ENCODE results near the gene SMOC2. TPM values are rescaled to one million over a fixed set of nuclear protein-coding genes. Genes with fewer than 3 reads are reported as not detected.

The SMOC2 gene
- total and polyA plus RNA-seq, 2 of the 13 experiments (the other 11 are each of a cell fraction or from before 2014, with no cell fraction given), result not detected

GRCh38 chr6:168624540-168624939 lies 183.6 kb downstream of the SMOC2 start:
- ChIA-PET POLR2A (no interaction called here), CTCF (ENCODE audit: low intra/inter-chr PET ratio, low total read pairs) (no interaction called here)
- no peaks in the 10 kb centered on the region for H3K4me1 ChIP-seq (ENCODE audit: insufficient read depth, low read length)
- peaks cover 3 to 49% of the 10 kb centered on the region in 2 experiments for H3K27me3 ChIP-seq (ENCODE audit: control insufficient read depth in 1 of 2, insufficient read depth in 2 of 2, low read length in 2 of 2)
- no peak overlapping the region for H3K9ac ChIP-seq (ENCODE audit: insufficient read depth, low read depth, low read length)
- H4K20me1 ChIP-seq (ENCODE audit: insufficient read depth, low read length), result no peaks in the 10 kb centered on the region
- intact Hi-C loops (cut with micrococcal nuclease; ENCODE audit: unreplicated experiment), result no loop called here
- H3K4me2 ChIP-seq (ENCODE audit: low read depth, low read length), result no peak overlapping the region
- DNase-seq (ENCODE audit: low spot score) (no peak), FAIRE-seq (peak; percentile 49), ATAC-seq (no peak)
- no peak overlapping the region for H2AFZ ChIP-seq (ENCODE audit: low read length)
- in situ Hi-C loops (cut with HindIII; ENCODE audit: extremely low pct_ligation_motif_present, low pct_unique_long_range_greater_than_20kb), result no loop called here
- H3K36me3 ChIP-seq (replicated peaks in 1 of 2; ENCODE audit: control insufficient read depth in 1 of 2, insufficient read depth in 2 of 2, low read length in 2 of 2), result no peaks in the 10 kb centered on the region
- 35% methylated on average over 2 of the region's 2 CpGs for WGBS (ENCODE audit: low lambda C conversion rate)
- H3K27ac ChIP-seq (ENCODE audit: extremely low read length, insufficient read depth, low read length), result no peak overlapping the region
- H3K4me3 ChIP-seq (replicated peaks in 1 of 3; ENCODE audit: insufficient read depth in 1 of 3, low read depth in 2 of 3, low read length in 3 of 3), result no peak overlapping the region
- BruUV-seq (replicated peaks), result no TSS peak
- H3K9me3 ChIP-seq (ENCODE audit: low read length), result peaks cover 5% of the 10 kb centered on the region; the same call in 1 of the 2 replicates
- H3K79me2 ChIP-seq (ENCODE audit: insufficient read depth, low read length), result no peaks in the 10 kb centered on the region
- peak; percentile 94; the same call in 1 of the 2 replicates for TF ChIP-seq IKZF1 (IDR thresholded peaks at IDR 0.05)
- 0 out of 2 replicates have a peak, but pooled peaks have one; percentile 28 for TF ChIP-seq ATF7 (IDR thresholded peaks at IDR 0.05)
- TF ChIP-seq ATF7 (CRISPR knock-in tag; IDR thresholded peaks at IDR 0.05), result no peak
- no peak for TF ChIP-seq TIGD3 (CRISPR knock-in tag; IDR thresholded peaks at IDR 0.05; ENCODE audit: borderline replicate concordance)
- TF ChIP-seq HOXA5 (CRISPR knock-in tag; IDR thresholded peaks at IDR 0.05), result no peak
- TF ChIP-seq ZBTB38 (CRISPR knock-in tag; IDR thresholded peaks at IDR 0.05), result no peak
- 0 out of 2 replicates have a peak, but pooled peaks have one; percentile 20 for TF ChIP-seq FOXA1 (IDR thresholded peaks at IDR 0.05)
- TF ChIP-seq FOXA1 (CRISPR knock-in tag; IDR thresholded peaks at IDR 0.05), result no peak
- no peak for TF ChIP-seq ZNF18 (CRISPR knock-in tag; IDR thresholded peaks at IDR 0.05; ENCODE audit: insufficient replicate concordance)
- no peak for TF ChIP-seq IRX3 (CRISPR knock-in tag; IDR thresholded peaks at IDR 0.05; ENCODE audit: borderline replicate concordance, low read depth)
- TF ChIP-seq NBN (conservative IDR thresholded peaks at IDR 0.05), result peak; percentile 79; the same call in 1 of the 2 replicates
- no peak for TF ChIP-seq SP2 (CRISPR knock-in tag; IDR thresholded peaks at IDR 0.05)
- TF ChIP-seq ZNF335 (CRISPR knock-in tag; IDR thresholded peaks at IDR 0.05), result no peak
- peak; percentile 9; the same call in 1 of the 2 replicates for TF ChIP-seq PLRG1 (conservative IDR thresholded peaks at IDR 0.05)
- TF ChIP-seq CREB1 (IDR thresholded peaks at IDR 0.05), result peak; percentile 7; the same call in 1 of the 2 replicates
- no peak for TF ChIP-seq CREB1 (CRISPR knock-in tag; IDR thresholded peaks at IDR 0.05)
- 0 out of 2 replicates have a peak, but pooled peaks have one; percentile 7 for TF ChIP-seq RAD51 (IDR thresholded peaks at IDR 0.05; ENCODE audit: borderline replicate concordance)
- peak; percentile 34; the same call in 1 of the 2 replicates for TF ChIP-seq FOXP1 (IDR thresholded peaks at IDR 0.05)
- no peak for TF ChIP-seq FOXP1 (CRISPR knock-in tag; IDR thresholded peaks at IDR 0.05)

Data from HepG2 (cell line).